Measurements from ENCODE around the gene PALLD. TPM values are rescaled to one million over a fixed set of nuclear protein-coding genes. Genes with fewer than 3 reads are reported as not detected.

PALLD gene
- total and polyA plus RNA-seq, 2 of the 13 experiments (the other 11 are each of a cell fraction or from before 2014, with no cell fraction given): 0.50 to 1.5 TPM

DNA sequence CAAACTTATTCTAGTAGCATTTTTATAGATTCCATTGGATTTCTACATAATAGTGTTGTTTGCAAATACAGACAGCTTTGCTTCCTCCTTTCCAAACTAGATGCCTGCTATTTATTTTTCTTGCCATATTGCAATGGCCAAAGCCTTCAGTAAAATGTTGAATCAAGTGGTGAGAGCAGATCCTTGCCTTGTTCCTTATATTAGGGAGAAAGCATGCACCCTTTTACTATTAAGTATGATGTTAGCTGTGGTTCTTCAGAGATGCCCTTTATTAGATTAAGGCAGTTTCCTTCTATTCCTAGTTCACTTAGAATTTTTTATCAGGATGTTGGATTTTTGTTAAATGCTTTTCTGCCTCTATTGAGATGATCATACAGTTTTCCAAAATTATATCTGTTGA, 279.5 kb downstream of the PALLD start:
- Histone ChIP-seq H2AFZ (ENCODE audit: low read length) (no peak overlapping the region), H3K79me2 (ENCODE audit: insufficient read depth, low read length) (no peaks in the 10 kb centered on the region), H3K27ac (ENCODE audit: extremely low read length, insufficient read depth, low read length) (no peak overlapping the region), H3K27me3 (ENCODE audit: control insufficient read depth in 1 of 2, insufficient read depth in 2 of 2, low read length in 2 of 2) (no peaks in the 10 kb centered on the region), H3K9me3 (ENCODE audit: low read length) (peaks cover 16% of the 10 kb centered on the region), H3K4me2 (ENCODE audit: low read depth, low read length) (no peak overlapping the region), H3K36me3 (replicated peaks in 1 of 2; ENCODE audit: control insufficient read depth in 1 of 2, insufficient read depth in 2 of 2, low read length in 2 of 2) (no peaks in the 10 kb centered on the region), H3K9ac (ENCODE audit: insufficient read depth, low read depth, low read length) (no peak overlapping the region), H4K20me1 (ENCODE audit: insufficient read depth, low read length) (no peaks in the 10 kb centered on the region), H3K4me3 (replicated peaks in 1 of 3; ENCODE audit: insufficient read depth in 1 of 3, low read depth in 2 of 3, low read length in 3 of 3) (no peak overlapping the region), H3K4me1 (ENCODE audit: insufficient read depth, low read length) (no peaks in the 10 kb centered on the region)
- DNase-seq (ENCODE audit: low spot score): no peak
- in situ Hi-C loops (cut with HindIII; ENCODE audit: extremely low pct_ligation_motif_present, low pct_unique_long_range_greater_than_20kb) (no loop called here), intact Hi-C loops (cut with micrococcal nuclease; ENCODE audit: unreplicated experiment) (no loop called here)
- FAIRE-seq: no peak
- ChIA-PET POLR2A (no interaction called here), CTCF (ENCODE audit: low intra/inter-chr PET ratio, low total read pairs) (no interaction called here)
- ATAC-seq: no peak
- BruUV-seq (replicated peaks): no TSS peak
- no peak for TF ChIP-seq ZNF713 (CRISPR knock-in tag; IDR thresholded peaks at IDR 0.05)
- TF ChIP-seq, protein P1, sequence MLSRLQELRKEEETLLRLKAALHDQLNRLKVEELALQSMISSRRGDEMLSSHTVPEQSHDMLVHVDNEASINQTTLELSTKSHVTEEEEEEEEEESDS (CRISPR knock-in tag; IDR thresholded peaks at IDR 0.05; ENCODE audit: borderline replicate concordance): no peak
- TF ChIP-seq TSC22D2 (CRISPR knock-in tag; IDR thresholded peaks at IDR 0.05; ENCODE audit: borderline replicate concordance): no peak
- no peak for TF ChIP-seq PHF20 (CRISPR knock-in tag; IDR thresholded peaks at IDR 0.05)
- TF ChIP-seq POGZ (CRISPR knock-in tag; IDR thresholded peaks at IDR 0.05): no peak
- TF ChIP-seq, protein P2, sequence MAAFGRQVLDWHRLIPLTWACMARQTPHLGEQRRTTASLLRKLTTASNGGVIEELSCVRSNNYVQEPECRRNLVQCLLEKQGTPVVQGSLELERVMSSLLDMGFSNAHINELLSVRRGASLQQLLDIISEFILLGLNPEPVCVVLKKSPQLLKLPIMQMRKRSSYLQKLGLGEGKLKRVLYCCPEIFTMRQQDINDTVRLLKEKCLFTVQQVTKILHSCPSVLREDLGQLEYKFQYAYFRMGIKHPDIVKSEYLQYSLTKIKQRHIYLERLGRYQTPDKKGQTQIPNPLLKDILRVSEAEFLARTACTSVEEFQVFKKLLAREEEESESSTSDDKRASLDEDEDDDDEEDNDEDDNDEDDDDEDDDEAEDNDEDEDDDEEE (CRISPR knock-in tag; IDR thresholded peaks at IDR 0.05): no peak
- no peak for TF ChIP-seq ZBED4 (CRISPR knock-in tag; IDR thresholded peaks at IDR 0.05; ENCODE audit: borderline replicate concordance)
- TF ChIP-seq GMEB1 (CRISPR knock-in tag; IDR thresholded peaks at IDR 0.05; ENCODE audit: borderline replicate concordance): no peak
- no peak for TF ChIP-seq ZNF263 (CRISPR knock-in tag; IDR thresholded peaks at IDR 0.05)
- TF ChIP-seq, protein P3, sequence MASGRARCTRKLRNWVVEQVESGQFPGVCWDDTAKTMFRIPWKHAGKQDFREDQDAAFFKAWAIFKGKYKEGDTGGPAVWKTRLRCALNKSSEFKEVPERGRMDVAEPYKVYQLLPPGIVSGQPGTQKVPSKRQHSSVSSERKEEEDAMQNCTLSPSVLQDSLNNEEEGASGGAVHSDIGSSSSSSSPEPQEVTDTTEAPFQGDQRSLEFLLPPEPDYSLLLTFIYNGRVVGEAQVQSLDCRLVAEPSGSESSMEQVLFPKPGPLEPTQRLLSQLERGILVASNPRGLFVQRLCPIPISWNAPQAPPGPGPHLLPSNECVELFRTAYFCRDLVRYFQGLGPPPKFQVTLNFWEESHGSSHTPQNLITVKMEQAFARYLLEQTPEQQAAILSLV (CRISPR knock-in tag; IDR thresholded peaks at IDR 0.05; ENCODE audit: borderline replicate concordance): no peak
- no peak for TF ChIP-seq ZBTB14 (CRISPR knock-in tag; IDR thresholded peaks at IDR 0.05)
- no peak for TF ChIP-seq PRDM4 (CRISPR knock-in tag; IDR thresholded peaks at IDR 0.05; ENCODE audit: borderline replicate concordance)
- no peak for TF ChIP-seq HIVEP1 (CRISPR knock-in tag; IDR thresholded peaks at IDR 0.05)
